Measurements from ENCODE around the gene BANK1.
A peak's percentile ranks its signal among the peaks of the same experiment; 100 is the strongest.

Gene BANK1

GRCh38 chr4:101933855-101934254 lies 143.3 kb downstream of the BANK1 start:
- H3K14ac ChIP-seq (ENCODE audit: low read length), result no peak overlapping the region
- H2BK15ac ChIP-seq (ENCODE audit: low read length), result no peak overlapping the region
- no peak overlapping the region for H2BK5ac ChIP-seq (ENCODE audit: low read length)
- H4K8ac ChIP-seq (ENCODE audit: low read depth, low read length), result no peak overlapping the region
- no peak overlapping the region for H3K4me3 ChIP-seq (ENCODE audit: low read length in 2 of 2)
- H3K4me1 ChIP-seq (ENCODE audit: control insufficient read depth in 2 of 2, insufficient read depth in 1 of 2, low read depth in 1 of 2, low read length in 2 of 2), result no peaks in the 10 kb centered on the region
- no peak for DNase-seq (ENCODE audit: low spot score)
- H2BK120ac ChIP-seq (ENCODE audit: low read depth, low read length), result no peak overlapping the region
- H2BK12ac ChIP-seq (ENCODE audit: low read length), result no peak overlapping the region
- no peak overlapping the region for H2AK5ac ChIP-seq (ENCODE audit: low read depth, low read length)
- H2AFZ ChIP-seq (ENCODE audit: low read length), result no peak overlapping the region
- H3K23ac ChIP-seq (ENCODE audit: low read depth, low read length, poor library complexity), result no peak overlapping the region
- H3K27me3 ChIP-seq (ENCODE audit: control insufficient read depth in 3 of 3, insufficient read depth in 3 of 3, low read depth in 1 of 3, low read length in 3 of 3), result no peaks in the 10 kb centered on the region
- H3K4ac ChIP-seq (ENCODE audit: low read length), result no peak overlapping the region
- H3K27ac ChIP-seq (replicated peaks; ENCODE audit: low read length), result no peak overlapping the region
- H4K91ac ChIP-seq (ENCODE audit: low read depth, low read length, poor library complexity), result no peak overlapping the region
- no peak overlapping the region for H3K18ac ChIP-seq (ENCODE audit: low read length)
- no peaks in the 10 kb centered on the region for H3K79me1 ChIP-seq (ENCODE audit: low read depth, low read length)
- WGBS, 2 donors (ENCODE audit: extremely low coverage in 2 of 2, insufficient read length in 2 of 2, insufficient replicate concordance in 1 of 2), result no CpG with 5 or more reads among the region's 3 CpGs
- no peaks in the 10 kb centered on the region for H3K36me3 ChIP-seq (replicated peaks in 1 of 2; ENCODE audit: control insufficient read depth in 2 of 2, insufficient read depth in 2 of 2, low read length in 2 of 2)
- no peaks in the 10 kb centered on the region for H3K9me3 ChIP-seq (replicated peaks in 1 of 2; ENCODE audit: control insufficient read depth in 2 of 2, insufficient read depth in 1 of 2, low read depth in 1 of 2, low read length in 2 of 2)
- H3K9ac ChIP-seq (ENCODE audit: low read depth, low read length, poor library complexity), result no peak overlapping the region
- no peak overlapping the region for H3K4me2 ChIP-seq (ENCODE audit: insufficient read depth, low read length, poor library complexity, severe bottlenecking)

DNA sequence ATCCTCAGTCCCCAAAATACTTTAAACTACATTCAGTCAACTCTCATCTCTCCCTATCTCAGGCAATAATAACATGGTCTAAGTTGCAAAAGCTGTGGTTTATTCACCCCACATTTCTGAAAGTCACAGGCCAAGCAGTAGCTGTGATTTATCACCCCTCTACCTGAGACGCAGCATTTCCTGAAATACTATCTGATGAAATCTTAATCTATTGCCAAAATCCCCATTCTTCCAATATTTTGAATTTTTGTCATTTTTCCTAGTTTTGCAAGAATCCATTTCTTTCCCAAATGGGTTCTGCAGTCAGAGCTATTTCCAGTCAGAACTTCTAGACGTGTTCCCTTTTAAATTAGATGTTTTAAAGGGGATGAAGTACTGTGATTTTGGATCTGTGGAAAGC lies 148.3 kb downstream of the BANK1 start:
- Histone ChIP-seq H3K18ac (ENCODE audit: low read length) (no peak overlapping the region), H2BK12ac (ENCODE audit: low read length) (no peak overlapping the region), H3K79me1 (ENCODE audit: low read depth, low read length) (no peaks in the 10 kb centered on the region), H3K14ac (ENCODE audit: low read length) (no peak overlapping the region), H4K91ac (ENCODE audit: low read depth, low read length, poor library complexity) (no peak overlapping the region), H3K4me3 (ENCODE audit: low read length in 2 of 2) (no peak overlapping the region), H3K9ac (ENCODE audit: low read depth, low read length, poor library complexity) (no peak overlapping the region), H3K36me3 (replicated peaks in 1 of 2; ENCODE audit: control insufficient read depth in 2 of 2, insufficient read depth in 2 of 2, low read length in 2 of 2) (no peaks in the 10 kb centered on the region), H2AFZ (ENCODE audit: low read length) (no peak overlapping the region), H2BK5ac (ENCODE audit: low read length) (no peak overlapping the region), H3K4me2 (ENCODE audit: insufficient read depth, low read length, poor library complexity, severe bottlenecking) (no peak overlapping the region), H3K4me1 (ENCODE audit: control insufficient read depth in 2 of 2, insufficient read depth in 1 of 2, low read depth in 1 of 2, low read length in 2 of 2) (no peaks in the 10 kb centered on the region), H3K27me3 (ENCODE audit: control insufficient read depth in 3 of 3, insufficient read depth in 3 of 3, low read depth in 1 of 3, low read length in 3 of 3) (no peaks in the 10 kb centered on the region), H2AK5ac (ENCODE audit: low read depth, low read length) (no peak overlapping the region), H2BK15ac (ENCODE audit: low read length) (no peak overlapping the region), H4K8ac (ENCODE audit: low read depth, low read length) (no peak overlapping the region), H3K4ac (ENCODE audit: low read length) (no peak overlapping the region), H3K23ac (ENCODE audit: low read depth, low read length, poor library complexity) (no peak overlapping the region), H2BK120ac (ENCODE audit: low read depth, low read length) (no peak overlapping the region), H3K9me3 (replicated peaks in 1 of 2; ENCODE audit: control insufficient read depth in 2 of 2, insufficient read depth in 1 of 2, low read depth in 1 of 2, low read length in 2 of 2) (no peaks in the 10 kb centered on the region), H3K27ac (replicated peaks; ENCODE audit: low read length) (no peak overlapping the region)
- no CpG with 5 or more reads among the region's 2 CpGs for WGBS, 2 donors (ENCODE audit: extremely low coverage in 2 of 2, insufficient read length in 2 of 2, insufficient replicate concordance in 1 of 2)
- DNase-seq (ENCODE audit: low spot score), result no peak

DNA sequence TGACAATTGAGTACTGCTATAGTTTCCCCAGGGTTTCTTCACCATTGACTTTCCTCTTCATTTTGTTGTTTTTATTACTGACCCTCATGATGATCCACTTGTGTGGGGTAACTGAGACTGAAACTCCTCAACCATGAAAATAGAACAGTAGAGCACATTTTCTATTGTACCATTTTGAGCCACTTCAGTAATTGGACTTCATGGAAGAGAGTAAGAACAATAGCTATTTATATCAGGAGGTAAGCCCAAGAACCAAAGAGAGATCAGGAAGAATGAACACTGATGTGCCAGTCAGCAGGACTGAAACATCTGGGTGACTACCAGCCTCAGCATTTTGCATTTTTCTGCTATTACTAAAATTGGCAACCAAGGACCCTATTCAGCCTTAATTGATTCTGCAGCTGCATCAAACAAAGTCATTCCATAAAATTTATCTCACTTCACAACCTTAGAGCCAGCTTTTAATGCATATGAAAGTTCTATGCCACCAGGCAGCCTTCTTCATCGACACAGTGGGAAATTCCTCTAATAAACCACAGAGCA lies 151.4 kb downstream of the BANK1 start:
- no peak overlapping the region for H3K14ac ChIP-seq (ENCODE audit: low read length)

GRCh38 chr4:101942891-101943290 lies 152.4 kb downstream of the BANK1 start:
- no peak for DNase-seq (ENCODE audit: low spot score)
- Histone ChIP-seq H2AK5ac (ENCODE audit: low read depth, low read length) (no peak overlapping the region), H3K4me3 (ENCODE audit: low read length in 2 of 2) (no peak overlapping the region), H3K4me1 (ENCODE audit: control insufficient read depth in 2 of 2, insufficient read depth in 1 of 2, low read depth in 1 of 2, low read length in 2 of 2) (peaks cover 1 to 5% of the 10 kb centered on the region in 2 donors), H3K4me2 (ENCODE audit: insufficient read depth, low read length, poor library complexity, severe bottlenecking) (no peak overlapping the region), H3K27ac (replicated peaks; ENCODE audit: low read length) (no peak overlapping the region), H3K9ac (ENCODE audit: low read depth, low read length, poor library complexity) (no peak overlapping the region), H2BK5ac (ENCODE audit: low read length) (no peak overlapping the region), H3K18ac (ENCODE audit: low read length) (no peak overlapping the region), H2BK12ac (ENCODE audit: low read length) (peak overlapping the region; percentile 24), H3K36me3 (replicated peaks in 1 of 2; ENCODE audit: control insufficient read depth in 2 of 2, insufficient read depth in 2 of 2, low read length in 2 of 2) (no peaks in the 10 kb centered on the region), H3K79me1 (ENCODE audit: low read depth, low read length) (no peaks in the 10 kb centered on the region), H2AFZ (ENCODE audit: low read length) (no peak overlapping the region), H2BK15ac (ENCODE audit: low read length) (no peak overlapping the region), H3K14ac (ENCODE audit: low read length) (no peak overlapping the region), H4K91ac (ENCODE audit: low read depth, low read length, poor library complexity) (no peak overlapping the region), H3K9me3 (replicated peaks in 1 of 2; ENCODE audit: control insufficient read depth in 2 of 2, insufficient read depth in 1 of 2, low read depth in 1 of 2, low read length in 2 of 2) (no peaks in the 10 kb centered on the region), H4K8ac (ENCODE audit: low read depth, low read length) (no peak overlapping the region), H3K27me3 (ENCODE audit: control insufficient read depth in 3 of 3, insufficient read depth in 3 of 3, low read depth in 1 of 3, low read length in 3 of 3) (no peaks in the 10 kb centered on the region), H2BK120ac (ENCODE audit: low read depth, low read length) (no peak overlapping the region), H3K23ac (ENCODE audit: low read depth, low read length, poor library complexity) (no peak overlapping the region), H3K4ac (ENCODE audit: low read length) (no peak overlapping the region)

More for the DNA sequence above, 151.4 kb downstream of the BANK1 start:
- Histone ChIP-seq H2BK15ac (ENCODE audit: low read length) (no peak overlapping the region), H3K18ac (ENCODE audit: low read length) (no peak overlapping the region), H2BK120ac (ENCODE audit: low read depth, low read length) (no peak overlapping the region), H4K8ac (ENCODE audit: low read depth, low read length) (no peak overlapping the region), H3K9ac (ENCODE audit: low read depth, low read length, poor library complexity) (no peak overlapping the region), H4K91ac (ENCODE audit: low read depth, low read length, poor library complexity) (no peak overlapping the region), H3K4me1 (ENCODE audit: control insufficient read depth in 2 of 2, insufficient read depth in 1 of 2, low read depth in 1 of 2, low read length in 2 of 2) (peaks cover 1 to 5% of the 10 kb centered on the region in 2 donors), H3K27ac (replicated peaks; ENCODE audit: low read length) (no peak overlapping the region), H2AK5ac (ENCODE audit: low read depth, low read length) (no peak overlapping the region), H3K36me3 (replicated peaks in 1 of 2; ENCODE audit: control insufficient read depth in 2 of 2, insufficient read depth in 2 of 2, low read length in 2 of 2) (no peaks in the 10 kb centered on the region), H2BK12ac (ENCODE audit: low read length) (no peak overlapping the region), H3K4me3 (ENCODE audit: low read length in 2 of 2) (no peak overlapping the region), H2BK5ac (ENCODE audit: low read length) (no peak overlapping the region), H2AFZ (ENCODE audit: low read length) (no peak overlapping the region), H3K4me2 (ENCODE audit: insufficient read depth, low read length, poor library complexity, severe bottlenecking) (no peak overlapping the region), H3K23ac (ENCODE audit: low read depth, low read length, poor library complexity) (no peak overlapping the region), H3K79me1 (ENCODE audit: low read depth, low read length) (no peaks in the 10 kb centered on the region), H3K9me3 (replicated peaks in 1 of 2; ENCODE audit: control insufficient read depth in 2 of 2, insufficient read depth in 1 of 2, low read depth in 1 of 2, low read length in 2 of 2) (no peaks in the 10 kb centered on the region), H3K27me3 (ENCODE audit: control insufficient read depth in 3 of 3, insufficient read depth in 3 of 3, low read depth in 1 of 3, low read length in 3 of 3) (no peaks in the 10 kb centered on the region), H3K4ac (ENCODE audit: low read length) (no peak overlapping the region)
- no peak for DNase-seq (ENCODE audit: low spot score)
- WGBS, 2 donors (ENCODE audit: extremely low coverage in 2 of 2, insufficient read length in 2 of 2, insufficient replicate concordance in 1 of 2), result no CpG with 5 or more reads among the region's 1 CpG

Data from neuronal stem cell (in vitro differentiated cells).